ENCODE results near the gene PRKN. TPM values are rescaled to one million over a fixed set of nuclear protein-coding genes. Genes with fewer than 3 reads are reported as not detected.

Gene PRKN
- total RNA-seq, 1 experiment from 2014 or later: 2.0 TPM

- no peaks in the 10 kb centered on the region for H3K79me1 ChIP-seq (ENCODE audit: insufficient read depth, low read depth, low read length, poor library complexity, severe bottlenecking)
- Mint-ChIP-seq H3K4me3 (no peak overlapping the region), H3K27ac (no peak overlapping the region; a peak in 1 of 7 replicates), H3K36me3 (ENCODE audit: insufficient read depth in 1 of 3, low read depth in 3 of 3) (no peaks in the 10 kb centered on the region), H3K4me1 (no peaks in the 10 kb centered on the region; a peak in 1 of 4 replicates), H3K27me3 (ENCODE audit: low read depth) (no peaks in the 10 kb centered on the region; the same call in 1 of the 2 replicates), H3K9me3 (no peaks in the 10 kb centered on the region)
- no peaks in the 10 kb centered on the region for H4K20me1 ChIP-seq (ENCODE audit: control insufficient read depth, insufficient read depth, insufficient read length)
- no peak for DNase-seq
- H3K4me1 ChIP-seq (ENCODE audit: insufficient read depth, low read length): no peaks in the 10 kb centered on the region
- no peak overlapping the region for H3K27ac ChIP-seq (ENCODE audit: insufficient read length, low read depth, low read length)
- no peaks in the 10 kb centered on the region for H3K79me2 ChIP-seq (ENCODE audit: insufficient read depth, low read length)
- H4K91ac ChIP-seq (ENCODE audit: insufficient read length, low read depth, low read length): no peak overlapping the region
- H2BK5ac ChIP-seq (ENCODE audit: insufficient read length, low read length): no peak overlapping the region
- H2BK120ac ChIP-seq (ENCODE audit: low read depth, low read length, poor library complexity, severe bottlenecking): no peak overlapping the region
- WGBS (ENCODE audit: extremely low coverage, insufficient read length, low lambda C conversion rate): no CpG with 5 or more reads among the region's 3 CpGs
- H3K4ac ChIP-seq (ENCODE audit: low read depth, low read length): no peak overlapping the region
- no peaks in the 10 kb centered on the region for H3K27me3 ChIP-seq (ENCODE audit: insufficient read depth, low read length)
- no peak overlapping the region for H4K8ac ChIP-seq (replicated peaks; ENCODE audit: insufficient read length, low read depth, low read length)
- H3K9me3 ChIP-seq (ENCODE audit: control insufficient read depth, low read depth, low read length): no peaks in the 10 kb centered on the region
- H2AK5ac ChIP-seq (ENCODE audit: insufficient read length, low read length): no peak overlapping the region
- TF ChIP-seq CTCF (conservative IDR thresholded peaks at IDR 0.05): no peak
- no peak overlapping the region for H2BK20ac ChIP-seq (ENCODE audit: low read depth, low read length, poor library complexity, severe bottlenecking)
- no peak overlapping the region for H3K18ac ChIP-seq (ENCODE audit: insufficient read length, low read depth, low read length)
- no peak overlapping the region for H2AFZ ChIP-seq (ENCODE audit: low read length)
- H3T11ph ChIP-seq (ENCODE audit: low read length): no peak overlapping the region
- no peak overlapping the region for H2BK12ac ChIP-seq (ENCODE audit: insufficient read length, low read depth, low read length)
- H3K23ac ChIP-seq (ENCODE audit: insufficient read length, low read depth, low read length): no peak overlapping the region
- no peak overlapping the region for H2BK15ac ChIP-seq (ENCODE audit: low read depth, low read length)
- no peak overlapping the region for H3K56ac ChIP-seq (ENCODE audit: insufficient read length, low read depth, low read length)
- H3K9ac ChIP-seq (ENCODE audit: extremely low read depth, insufficient read length, low read length): no peak overlapping the region
- H4K5ac ChIP-seq (ENCODE audit: insufficient read length, low read depth, low read length): no peak overlapping the region
- H3K4me2 ChIP-seq (ENCODE audit: insufficient read depth, insufficient read length, low read length): no peak overlapping the region
- no peak overlapping the region for H3K14ac ChIP-seq (ENCODE audit: insufficient read depth, low read length)
- no peaks in the 10 kb centered on the region for H3K23me2 ChIP-seq (ENCODE audit: insufficient read length, low read depth, low read length, poor library complexity, severe bottlenecking)
These were observed 1051.0 kb downstream of the PRKN start for GRCh38 chr6:161676586-161676985.
